IMR-90 (cell line): ENCODE data around the gene AFTPH. TPM values are rescaled to one million over a fixed set of nuclear protein-coding genes. Genes with fewer than 3 reads are reported as not detected.

ENCODE experiments used
- ATAC-seq: fragments of 200-7000 bp; cut with Tn5 transposase; 2 replicates; pipeline ENCODE4 v1.9.1; 2020; ENCODE audit warnings: low read depth, mild to moderate bottlenecking, moderate library complexity
- BruUV-seq: library from RNA; stranded (reverse); fragments of 400-500 nt; replicated peaks from 2 replicates; lab custom pipeline; 2021; lab: Mats Ljungman, UMichigan
- CTCF ChIA-PET: fragments of 300-600 bp; formaldehyde crosslinking; extraction: SDS; loops from one replicate; lab custom pipeline; 2021; ENCODE audit warnings: antibody characterized with exemption; lab: Yijun Ruan, JAX
- POLR2A ChIA-PET: fragments of 300-600 bp; sonication (Branson Sonifier 250); formaldehyde crosslinking; loops from one replicate; lab custom pipeline; 2022; ENCODE audit warnings: antibody characterized with exemption; ENCODE audit not compliant: unreplicated experiment; lab: Charles Lee
- DNase-seq: peaks from one replicate; pipeline ENCODE4 v3.0.0; 2013
- H2AFZ ChIP-seq: replicated peaks from 2 replicates; pipeline ENCODE3; 2013; ENCODE audit warnings: low read length, mild to moderate bottlenecking; ENCODE audit not compliant: poor library complexity
- H2AK5ac ChIP-seq: 2 replicates; pipeline ENCODE4 v1.6.1; 2013; ENCODE audit warnings: low read depth, low read length, inconsistent platforms
- H2AK9ac ChIP-seq: replicated peaks from 2 replicates; pipeline ENCODE3; 2013; ENCODE audit warnings: mild to moderate bottlenecking, low read depth, low read length, moderate library complexity; ENCODE audit not compliant: poor library complexity
- H2BK120ac ChIP-seq: 2 replicates; pipeline ENCODE4 v1.6.1; 2013; ENCODE audit warnings: low read depth, low read length, inconsistent platforms
- H2BK15ac ChIP-seq: 3 replicates; pipeline ENCODE4 v1.6.1; 2013; ENCODE audit warnings: low read depth, low read length, inconsistent platforms
- H2BK20ac ChIP-seq: 2 replicates; pipeline ENCODE4 v1.6.1; 2013; ENCODE audit warnings: low read depth, mild to moderate bottlenecking, inconsistent platforms, low read length, moderate library complexity
- H2BK5ac ChIP-seq: 2 replicates; pipeline ENCODE4 v1.6.1; 2013; ENCODE audit warnings: mild to moderate bottlenecking, low read depth, low read length, inconsistent platforms; ENCODE audit not compliant: poor library complexity, severe bottlenecking
- H3K14ac ChIP-seq: replicated peaks from 2 replicates; pipeline ENCODE4 v1.6.1; 2013; ENCODE audit warnings: low read depth, low read length, inconsistent platforms
- H3K18ac ChIP-seq: 2 replicates; pipeline ENCODE4 v1.6.1; 2013; ENCODE audit warnings: low read depth, low read length, control low read depth
- H3K23ac ChIP-seq: 2 replicates; pipeline ENCODE4 v1.6.1; 2013; ENCODE audit warnings: low read depth, low read length, inconsistent platforms
- H3K27ac ChIP-seq: 2 replicates; pipeline ENCODE4 v1.5.1; 2013; ENCODE audit warnings: mild to moderate bottlenecking, control low read depth, low read length; ENCODE audit not compliant: insufficient read depth
- H3K27me3 ChIP-seq: 2 replicates; pipeline ENCODE4 v1.6.1; 2013; ENCODE audit warnings: low read length; ENCODE audit not compliant: control insufficient read depth, insufficient read depth
- H3K36me3 ChIP-seq: 2 replicates; pipeline ENCODE4 v1.6.1; 2013; ENCODE audit warnings: low read length, mixed read lengths; ENCODE audit not compliant: control insufficient read depth, insufficient read depth
- H3K4ac ChIP-seq: 2 replicates; pipeline ENCODE4 v1.6.1; 2013; ENCODE audit warnings: low read depth, low read length, inconsistent platforms
- H3K4me1 ChIP-seq: 2 replicates; pipeline ENCODE4 v1.6.1; 2013; ENCODE audit warnings: low read length, mixed read lengths; ENCODE audit not compliant: control insufficient read depth, insufficient read depth
- H3K4me2 ChIP-seq: 2 replicates; pipeline ENCODE4 v1.6.1; 2013; ENCODE audit warnings: low read depth, mild to moderate bottlenecking, control low read depth, low read length, moderate library complexity
- H3K4me3 ChIP-seq: 2 replicates; pipeline ENCODE4 v1.5.1; 2013; ENCODE audit warnings: low read depth, mild to moderate bottlenecking, control low read depth, low read length, moderate library complexity; ENCODE audit not compliant: insufficient read depth
- H3K56ac ChIP-seq: 2 replicates; pipeline ENCODE4 v1.6.1; 2013; ENCODE audit warnings: low read length, inconsistent platforms; ENCODE audit not compliant: insufficient read depth; ENCODE audit errors: extremely low read depth
- H3K79me1 ChIP-seq, 2 experiments: 2 replicates each; pipeline ENCODE4 v1.6.1; 2013; ENCODE audit warnings: low read length in 2 of 2, inconsistent platforms in 1 of 2, low read depth in 1 of 2
- H3K9ac ChIP-seq: 2 replicates; pipeline ENCODE4 v1.6.1; 2013; ENCODE audit warnings: low read depth, low read length, control low read depth
- H3K9me1 ChIP-seq: 2 replicates; pipeline ENCODE4 v1.6.1; 2013; ENCODE audit warnings: low read length, inconsistent platforms; ENCODE audit not compliant: insufficient read depth
- H3K9me3 ChIP-seq: 2 replicates; pipeline ENCODE4 v1.6.1; 2013; ENCODE audit warnings: low read length; ENCODE audit not compliant: control insufficient read depth, insufficient read depth
- H4K20me1 ChIP-seq: 2 replicates; pipeline ENCODE4 v1.6.1; 2013; ENCODE audit warnings: low read length, inconsistent platforms; ENCODE audit not compliant: insufficient read depth
- H4K5ac ChIP-seq: 2 replicates; pipeline ENCODE4 v1.6.1; 2013; ENCODE audit warnings: mild to moderate bottlenecking, low read depth, low read length, control low read depth
- H4K8ac ChIP-seq, 2 experiments: 2 replicates each; pipeline ENCODE4 v1.6.1; 2013; ENCODE audit warnings: low read depth in 2 of 2, low read length in 2 of 2, control low read depth in 1 of 2, inconsistent platforms in 1 of 2
- H4K91ac ChIP-seq: 2 replicates; pipeline ENCODE4 v1.6.1; 2013; ENCODE audit warnings: low read depth, low read length, inconsistent platforms; ENCODE audit not compliant: insufficient read depth
- CEBPB ChIP-seq: IDR thresholded peaks from 2 replicates; pipeline ENCODE4 v1.6.1; 2012; ENCODE audit warnings: low read depth, low read length, improper control_type of control experiment
- RCOR1 ChIP-seq: IDR thresholded peaks from 2 replicates; pipeline ENCODE4 v1.6.1; 2012; ENCODE audit warnings: mild to moderate bottlenecking, low read length, improper control_type of control experiment; ENCODE audit not compliant: insufficient replicate concordance
- WGBS, 2 experiments: methylation state at CpG; one replicate each; pipeline versions ENCODE4 v1.1.5 to v1.1.7; 2013; ENCODE audit warnings: missing lambda C conversion rate in 2 of 2; ENCODE audit not compliant: insufficient read length in 1 of 2; ENCODE audit errors: extremely low coverage in 2 of 2; 5-methylcytosine and 5-hydroxymethylcytosine counted together
- dilution Hi-C: fragments of 300-500 bp; cut with HindIII; formaldehyde crosslinking; loops from one replicate; pipeline ENCODE4 v1.14.3; 2018; ENCODE audit warnings: low sequenced_read_pairs; ENCODE audit not compliant: unreplicated experiment
- in situ Hi-C: fragments of 300-500 bp; cut with MboI; formaldehyde crosslinking; loops from 3 replicates; pipeline ENCODE4 v1.14.3; 2019; ENCODE audit warnings: low sequenced_read_pairs, inconsistent platforms, mixed read lengths
- intact Hi-C: fragments of 100-400 bp; cut with micrococcal nuclease; formaldehyde crosslinking; loops from 2 replicates; pipeline ENCODE4 v1.10.0; 2022
- polyA plus RNA-seq, 3 experiments: library from polyadenylated mRNA; depleted of rRNA; stranded (reverse); fragments of >200 nt; gene quantifications; 2 replicates each; pipeline ENCODE4 v1.2.3, GENCODE V29; 2012; ENCODE audit warnings: low replicate concordance in 1 of 3
- total RNA-seq: library from RNA; depleted of rRNA; stranded (reverse); fragments of >200 nt; gene quantifications from 2 replicates; pipeline ENCODE4 v1.2.3, GENCODE V29; 2012

Gene AFTPH
- total and polyA plus RNA-seq, 2 of the 4 experiments (the other 2 are of a cell fraction): 9.4 to 19.9 TPM

DNA sequence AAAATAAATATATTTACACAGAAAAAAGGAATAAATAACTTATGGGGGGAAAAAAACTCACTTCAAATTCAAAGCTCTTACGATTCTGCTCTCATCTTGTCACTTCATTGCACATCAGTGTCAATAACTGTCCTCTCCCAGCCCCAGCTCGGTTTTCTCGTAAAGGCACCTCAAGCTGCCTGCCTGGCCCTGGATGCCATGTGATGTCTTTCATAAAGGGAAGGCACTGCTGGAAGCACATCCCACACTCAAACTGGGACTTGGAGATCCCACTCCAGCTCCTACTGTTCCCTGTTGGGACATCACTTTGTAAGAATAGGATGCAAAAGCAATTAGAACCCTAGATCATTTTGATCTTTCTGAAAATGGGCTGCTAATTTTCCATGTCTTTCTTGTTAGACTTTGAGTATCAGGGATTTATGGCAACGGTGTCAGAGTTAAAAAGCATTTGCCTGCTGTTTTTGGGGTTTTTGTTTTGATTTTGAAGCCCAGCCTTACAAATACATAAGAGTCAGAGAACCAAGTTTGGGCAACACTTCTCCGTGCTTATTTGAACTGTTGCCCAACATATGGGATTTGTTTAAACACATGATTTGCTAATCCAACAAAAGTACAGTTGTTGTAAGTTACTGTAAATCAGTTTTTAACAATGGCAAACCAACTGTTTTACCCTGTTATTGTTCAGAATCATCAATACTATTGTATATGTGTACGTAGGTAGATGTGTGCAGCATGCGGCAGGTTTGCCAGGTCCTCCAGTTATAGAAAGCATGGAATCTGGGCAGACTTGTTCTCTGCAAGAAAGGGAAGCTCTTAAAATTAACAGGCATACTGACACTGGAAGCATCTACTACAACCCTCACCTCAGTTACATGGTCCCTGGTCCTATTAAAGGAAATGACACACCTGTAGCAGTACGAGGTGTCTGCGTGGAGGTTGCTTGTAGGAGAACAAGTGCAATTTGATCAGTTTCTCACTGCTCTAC, 109.0 kb downstream of the AFTPH start:
- Histone ChIP-seq H3K9me3 (no peaks in the 10 kb centered on the region), H3K36me3 (peaks cover 18% of the 10 kb centered on the region), H3K79me1 (peaks cover 27 to 43% of the 10 kb centered on the region in 2 experiments), H3K56ac (no peak overlapping the region), H4K5ac (peak overlapping the region; percentile 65), H2AFZ (no peak overlapping the region), H3K27me3 (no peaks in the 10 kb centered on the region; the same call in 1 of the 2 replicates), H3K27ac (peak overlapping the region; percentile 99), H3K14ac (peak overlapping the region; percentile 57), H3K9ac (peak overlapping the region; percentile 35; the same call in 1 of the 2 replicates), H4K91ac (peak overlapping the region; percentile 31; the same call in 1 of the 2 replicates), H2BK20ac (peak overlapping the region; percentile 59), H2AK5ac (peak overlapping the region; percentile 50; the same call in 1 of the 2 replicates), H3K4me2 (peak overlapping the region; percentile 86), H2BK120ac (peak overlapping the region; percentile 34; the same call in 1 of the 2 replicates), H4K8ac (peak overlapping the region in 1 of 2 experiments; percentile 34; a peak in 1 of 4 replicates), H2BK15ac (peak overlapping the region; percentile 24; the same call in 1 of the 3 replicates), H3K18ac (peak overlapping the region; percentile 87), H2BK5ac (peak overlapping the region; percentile 53), H3K4me1 (peaks cover 10% of the 10 kb centered on the region), H3K23ac (peak overlapping the region; percentile 40; the same call in 1 of the 2 replicates), H3K9me1 (peaks cover 16% of the 10 kb centered on the region), H4K20me1 (peaks cover 45% of the 10 kb centered on the region), H3K4me3 (no peak overlapping the region), H3K4ac (peak overlapping the region; percentile 66), H2AK9ac (no peak overlapping the region)
- peak; percentile 76 for DNase-seq
- ChIA-PET CTCF (interaction anchor here (0.6 to 1.6 kb wide), 4 partner anchors 13 to 117 kb away, joined by 3 to 8 read pairs (median 4); no protein-coding TSS in a partner anchor), POLR2A (no interaction called here)
- BruUV-seq: TSS peak; percentile 15
- in situ Hi-C loops (loop anchor here (5.0 kb wide), 1 partner anchor 229 kb away; no protein-coding TSS in a partner anchor), intact Hi-C loops (no loop called here), dilution Hi-C loops (no loop called here)
- ATAC-seq: peak; percentile 63
- no peak for TF ChIP-seq RCOR1
- TF ChIP-seq CEBPB: peak; percentile 81
- no CpG with 5 or more reads among the region's 9 CpGs for WGBS, 2 experiments
